Stimulated activated CD4-positive, alpha-beta T cell treated with anti-CD3 and anti-CD28 coated beads, Interleukin-1b, Interleukin-23, amount 100 ng/mL, for 1 hour (primary cell): Measurements from ENCODE around the gene CTAGE8.
"Not testable (repeated sequence)": the region's sequence is repeated elsewhere in the genome, so short reads cannot be mapped to it uniquely, and the experiment has no call there.

ENCODE experiments used
- DNase-seq, 2 donors: peaks; one replicate each; pipeline ENCODE4 v3.0.0-alpha.2; 2020; ENCODE audit warnings: low read depth in 2 of 2

Gene CTAGE8

GRCh38 chr7:144269188-144269587 is at the start of gene CTAGE8:
Gene CTAGE8, minus strand, starts transcription at chr7:144269288. Its CDS starts 38 bp downstream, at chr7:144269250.
- not testable (repeated sequence) for DNase-seq

GRCh38 chr7:144317537-144317936 is 48.4 kb upstream of the CTAGE8 start:
- DNase-seq: not testable (repeated sequence)

- DNase-seq: not testable (repeated sequence)
Observed at GRCh38 chr7:144311872-144312469, 42.9 kb upstream of the CTAGE8 start, which contains the start of gene OR2A1. Gene OR2A1, plus strand, starts transcription at chr7:144312419. Its CDS starts 5,706 bp downstream, at chr7:144318125.

- not testable (repeated sequence) for DNase-seq
Observed at GRCh38 chr7:144311218-144311617, 42.1 kb upstream of the CTAGE8 start.

GRCh38 chr7:144309702-144310101 is 40.6 kb upstream of the CTAGE8 start:
- not testable (repeated sequence) for DNase-seq

GRCh38 chr7:144305156-144305555 is 36.1 kb upstream of the CTAGE8 start:
- DNase-seq: not testable (repeated sequence)

GRCh38 chr7:144303607-144304006 is 34.5 kb upstream of the CTAGE8 start:
- DNase-seq: not testable (repeated sequence)

GRCh38 chr7:144302578-144303303 is 33.7 kb upstream of the CTAGE8 start:
- DNase-seq: not testable (repeated sequence)

- not testable (repeated sequence) for DNase-seq
Observed at GRCh38 chr7:144293794-144294499, 24.9 kb upstream of the CTAGE8 start.

- not testable (repeated sequence) for DNase-seq
Observed at GRCh38 chr7:144292384-144293161, 23.5 kb upstream of the CTAGE8 start.

GRCh38 chr7:144291607-144292006 is 22.5 kb upstream of the CTAGE8 start:
- not testable (repeated sequence) for DNase-seq

- not testable (repeated sequence) for DNase-seq
Observed at GRCh38 chr7:144287171-144287784, 18.2 kb upstream of the CTAGE8 start.

GRCh38 chr7:144283716-144284115 is 14.6 kb upstream of the CTAGE8 start:
- not testable (repeated sequence) for DNase-seq

GRCh38 chr7:144282490-144282889 is 13.4 kb upstream of the CTAGE8 start:
- not testable (repeated sequence) for DNase-seq

- not testable (repeated sequence) for DNase-seq
Observed at GRCh38 chr7:144281981-144282380, 12.9 kb upstream of the CTAGE8 start.

GRCh38 chr7:144280010-144280409 is 10.9 kb upstream of the CTAGE8 start:
- not testable (repeated sequence) for DNase-seq

GRCh38 chr7:144275281-144275680 is 6.2 kb upstream of the CTAGE8 start:
- not testable (repeated sequence) for DNase-seq

GRCh38 chr7:144264692-144265091 is 4.4 kb downstream of the CTAGE8 start, which contains the start of gene OR2A7:
Gene OR2A7, minus strand, starts transcription at chr7:144264792. Its CDS starts 5,164 bp downstream, at chr7:144259628.
- not testable (repeated sequence) for DNase-seq

- DNase-seq: not testable (repeated sequence)
Observed at GRCh38 chr7:144262128-144262527, 7.0 kb downstream of the CTAGE8 start.

- DNase-seq: not testable (repeated sequence)
Observed at GRCh38 chr7:144259067-144259466, 10.0 kb downstream of the CTAGE8 start.

GRCh38 chr7:144256112-144256511 is 13.0 kb downstream of the CTAGE8 start:
- DNase-seq: no peak
